ENCODE results near the gene TOX2.

TOX2 gene

DNA sequence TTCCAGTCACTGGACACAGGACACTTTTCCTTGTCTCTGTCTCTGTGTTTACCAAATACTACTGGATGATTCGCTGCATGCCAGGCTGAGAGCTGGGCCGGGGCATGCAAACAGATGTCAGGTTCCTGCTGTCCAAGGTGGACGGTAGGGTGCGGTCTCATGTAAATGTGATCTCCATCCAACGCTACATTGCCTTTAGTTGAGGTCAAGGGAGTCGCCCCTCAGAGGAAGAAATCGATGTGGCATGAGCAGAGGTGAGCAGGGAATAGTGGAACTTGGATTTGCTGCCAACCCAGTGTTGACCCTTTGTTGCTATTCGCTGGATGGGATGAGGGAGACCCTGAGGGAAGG, 9.8 kb upstream of the TOX2 start:
- DNase-seq (ENCODE audit: low spot score) = no peak
- no peak for TF ChIP-seq CTCF (IDR thresholded peaks at IDR 0.05; ENCODE audit: extremely low read depth, insufficient read depth, missing control alignments)
- in situ Hi-C loops (cut with MboI; ENCODE audit: low pct_unique_long_range_greater_than_20kb, low sequenced_read_pairs, unreplicated experiment) = no loop called here

DNA sequence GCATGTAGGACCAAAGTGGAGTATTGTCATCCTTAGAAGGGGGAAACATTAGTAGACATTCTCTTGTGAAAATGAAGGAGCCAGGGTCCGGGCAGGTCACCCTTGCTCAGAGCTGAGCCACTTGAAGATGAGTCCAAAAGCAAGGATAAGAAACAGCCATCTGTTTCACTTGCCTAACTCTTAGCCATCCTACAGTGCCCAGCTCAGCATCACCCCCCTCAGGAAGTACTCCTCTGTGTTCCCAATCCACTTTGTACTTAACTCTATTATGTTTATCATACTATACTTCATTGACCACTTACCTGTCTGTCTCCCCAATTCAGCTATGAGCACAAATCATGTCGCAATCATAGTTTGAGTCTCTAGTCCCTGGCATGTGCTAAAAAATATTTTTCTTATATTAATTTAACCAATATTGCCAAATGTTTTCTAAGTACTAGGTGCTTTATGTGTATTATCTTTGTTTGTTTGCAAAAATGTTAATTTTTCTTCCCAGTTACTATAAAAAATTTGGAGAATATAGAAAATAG, 8.1 kb upstream of the TOX2 start:
- in situ Hi-C loops (cut with MboI; ENCODE audit: low pct_unique_long_range_greater_than_20kb, low sequenced_read_pairs, unreplicated experiment) = no loop called here
- DNase-seq (ENCODE audit: low spot score) = no peak
- no peak for TF ChIP-seq CTCF (IDR thresholded peaks at IDR 0.05; ENCODE audit: extremely low read depth, insufficient read depth, missing control alignments)

- in situ Hi-C loops (cut with MboI; ENCODE audit: low pct_unique_long_range_greater_than_20kb, low sequenced_read_pairs, unreplicated experiment) = no loop called here
- no peak for TF ChIP-seq CTCF (IDR thresholded peaks at IDR 0.05; ENCODE audit: extremely low read depth, insufficient read depth, missing control alignments)
- DNase-seq (ENCODE audit: low spot score) = no peak
Measured at GRCh38 chr20:43909211-43909610, 5.4 kb upstream of the TOX2 start.

DNA sequence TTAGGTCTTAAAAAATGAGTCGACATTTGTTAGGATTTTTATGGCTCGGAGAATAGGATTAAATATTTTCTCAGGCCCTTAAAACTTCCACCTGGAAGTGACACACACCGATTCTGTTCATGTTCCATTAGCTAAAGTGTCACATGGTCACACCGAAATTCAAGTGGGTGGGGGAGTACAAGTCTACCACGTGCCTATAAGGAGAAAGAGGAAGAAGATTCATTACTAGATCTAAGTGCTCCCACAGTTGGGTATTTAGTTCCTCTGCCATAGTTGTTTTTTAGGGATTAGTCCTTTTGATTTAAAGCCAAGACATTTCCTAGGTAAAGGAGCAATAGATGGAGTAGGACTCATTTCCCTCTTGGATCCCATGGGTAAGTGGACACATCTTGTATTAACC, 4.9 kb upstream of the TOX2 start:
- no peak for TF ChIP-seq CTCF (IDR thresholded peaks at IDR 0.05; ENCODE audit: extremely low read depth, insufficient read depth, missing control alignments)
- in situ Hi-C loops (cut with MboI; ENCODE audit: low pct_unique_long_range_greater_than_20kb, low sequenced_read_pairs, unreplicated experiment) = no loop called here
- DNase-seq (ENCODE audit: low spot score) = no peak

DNA sequence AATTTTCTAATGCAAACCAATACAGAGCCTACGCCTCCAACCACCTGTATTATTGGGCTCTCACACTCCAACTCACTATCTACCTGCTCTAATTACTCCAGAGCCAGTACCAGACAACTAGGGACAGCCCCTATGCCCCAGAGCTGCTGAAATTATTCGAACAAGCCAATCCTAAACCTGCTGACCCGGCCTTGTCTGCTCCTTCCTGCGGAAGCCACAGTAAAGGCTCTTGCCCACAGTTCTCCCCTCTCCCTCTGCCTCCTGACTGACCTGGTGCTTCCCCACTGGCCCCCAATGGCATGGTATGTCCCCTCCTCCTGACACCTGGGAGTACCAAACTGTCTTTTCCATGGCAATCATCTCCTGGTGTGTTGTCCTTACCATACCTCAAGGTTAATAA, 4.1 kb upstream of the TOX2 start:
- DNase-seq (ENCODE audit: low spot score) = no peak
- in situ Hi-C loops (cut with MboI; ENCODE audit: low pct_unique_long_range_greater_than_20kb, low sequenced_read_pairs, unreplicated experiment) = no loop called here

GRCh38 chr20:43911066-43911465, 3.6 kb upstream of the TOX2 start:
- in situ Hi-C loops (cut with MboI; ENCODE audit: low pct_unique_long_range_greater_than_20kb, low sequenced_read_pairs, unreplicated experiment) = no loop called here
- DNase-seq (ENCODE audit: low spot score) = no peak
- TF ChIP-seq CTCF (IDR thresholded peaks at IDR 0.05; ENCODE audit: extremely low read depth, insufficient read depth, missing control alignments) = no peak

More for the DNA sequence above, 4.1 kb upstream of the TOX2 start:
- TF ChIP-seq CTCF (IDR thresholded peaks at IDR 0.05; ENCODE audit: extremely low read depth, insufficient read depth, missing control alignments) = no peak

Data from GM13977 (cell line).